K562 (cell line): ENCODE measurements around the gene DNAJB6. TPM values are rescaled to one million over a fixed set of nuclear protein-coding genes. Genes with fewer than 3 reads are reported as not detected.

Source experiments
- ATAC-seq: fragments of 200-7000 bp; cut with Tn5 transposase; 3 replicates; pipeline ENCODE4 v1.9.1; 2020; ENCODE audit warnings: moderate library complexity
- BruUV-seq: library from RNA; stranded (reverse); fragments of 400-500 nt; replicated peaks from 2 replicates; lab custom pipeline; 2021; lab: Mats Ljungman, UMichigan
- CTCF ChIA-PET: fragments of 300-600 bp; formaldehyde crosslinking; extraction: SDS; loops from one replicate; lab custom pipeline; 2021; ENCODE audit warnings: low intra/inter-chr PET ratio; lab: Yijun Ruan, JAX
- POLR2A ChIA-PET: fragments of 300-600, 350-650 bp; sonication (Branson Sonifier 250); formaldehyde crosslinking; extraction: SDS; loops from one replicate; lab custom pipeline; 2021; ENCODE audit warnings: antibody characterized with exemption, inconsistent platforms; lab: Yijun Ruan, JAX
- DNase-seq, 4 experiments: peaks; one replicate each; pipeline versions ENCODE4 v3.0.0 to v3.0.0-alpha.2; 2011 to 2018; ENCODE audit warnings: low spot score in 3 of 4, mixed read lengths in 3 of 4; ENCODE audit errors: extremely low read depth in 1 of 4
- FAIRE-seq: peaks from 2 replicates; lab custom pipeline; 2011; peaks lifted over from hg19 to GRCh38; lab: Jason Lieb, UNC
- H2AFZ ChIP-seq: 2 replicates; pipeline ENCODE4 v1.6.0; 2011; ENCODE audit warnings: low read depth, low read length, control low read depth, inconsistent platforms
- H3K27ac ChIP-seq: fragments of 200-600 bp; 3 replicates; pipeline ENCODE4 v1.8.0; 2011; ENCODE audit warnings: low read depth, mild to moderate bottlenecking, control low read depth, inconsistent platforms, low read length, moderate library complexity, mixed read lengths; ENCODE audit errors: extremely low read depth
- H3K27me3 ChIP-seq, 2 experiments: fragments of 300-600 bp in 1 of 2; 2 replicates in 1 of 2; 3 replicates in 1 of 2; pipeline versions ENCODE4 v1.6.0 to v1.8.0; 2011; ENCODE audit warnings: inconsistent platforms in 2 of 2, low read length in 2 of 2, mild to moderate bottlenecking in 1 of 2, mixed read lengths in 1 of 2, moderate library complexity in 1 of 2; ENCODE audit not compliant: control insufficient read depth in 2 of 2, insufficient read depth in 2 of 2
- H3K36me3 ChIP-seq: fragments of 300-600 bp; 3 replicates; pipeline ENCODE4 v1.8.0; 2011; ENCODE audit warnings: mild to moderate bottlenecking, low read length, inconsistent platforms; ENCODE audit not compliant: control insufficient read depth, insufficient read depth
- H3K4me1 ChIP-seq, 2 experiments: fragments of 200-600 bp in 1 of 2; replicated peaks in 1 of 2; 2 replicates in 1 of 2; 3 replicates in 1 of 2; pipeline versions ENCODE4 v1.5.1 to v1.8.0; 2011; ENCODE audit warnings: inconsistent platforms in 2 of 2, low read length in 2 of 2, mild to moderate bottlenecking in 1 of 2, mixed read lengths in 1 of 2, moderate library complexity in 1 of 2; ENCODE audit not compliant: control insufficient read depth in 2 of 2, insufficient read depth in 2 of 2
- H3K4me2 ChIP-seq: 2 replicates; pipeline ENCODE4 v1.6.1; 2011; ENCODE audit warnings: low read length, control low read depth, inconsistent platforms, mixed read lengths; ENCODE audit not compliant: insufficient read depth
- H3K4me3 ChIP-seq: fragments of 200-600 bp; sonication (generic), shearing (Covaris generic); 2 replicates; pipeline ENCODE4 v1.5.1; 2016; ENCODE audit warnings: control low read depth, inconsistent platforms
- H3K79me2 ChIP-seq: fragments of 200-600 bp; 3 replicates; pipeline ENCODE4 v1.8.0; 2011; ENCODE audit warnings: low read length, inconsistent platforms; ENCODE audit not compliant: control insufficient read depth, insufficient read depth
- H3K9ac ChIP-seq, 2 experiments: 2 replicates each; pipeline versions ENCODE4 v1.6.0 to v1.6.1; 2011; ENCODE audit warnings: low read depth in 2 of 2, low read length in 2 of 2, control low read depth in 1 of 2, inconsistent platforms in 1 of 2, mild to moderate bottlenecking in 1 of 2, mixed read lengths in 1 of 2; ENCODE audit not compliant: insufficient read depth in 1 of 2
- H3K9me1 ChIP-seq: one replicate; pipeline ENCODE4 v1.6.0; 2011; ENCODE audit warnings: inconsistent platforms, mild to moderate bottlenecking, low read length, moderate library complexity; ENCODE audit not compliant: control insufficient read depth, insufficient read depth
- H3K9me3 ChIP-seq: replicated peaks from 2 replicates; pipeline ENCODE4 v1.5.1; 2011; ENCODE audit warnings: low read depth, low read length, inconsistent platforms; ENCODE audit not compliant: control insufficient read depth, insufficient read depth
- H4K20me1 ChIP-seq: replicated peaks from 2 replicates; pipeline ENCODE4 v1.6.1; 2011; ENCODE audit warnings: low read length, inconsistent platforms, mixed read lengths; ENCODE audit not compliant: control insufficient read depth, insufficient read depth
- BRD4 ChIP-seq: fragments of 200-600 bp; sonication (generic); IDR thresholded peaks from 2 replicates; pipeline ENCODE4 v1.6.1; 2017; ENCODE audit warnings: inconsistent platforms
- MTA3 ChIP-seq: fragments of 450-650 bp; formaldehyde crosslinking; IDR thresholded peaks from 2 replicates; pipeline ENCODE4 v1.6.1; 2017; ENCODE audit warnings: mild to moderate bottlenecking, borderline replicate concordance
- POLR2G ChIP-seq: fragments of 200-400 bp; formaldehyde crosslinking; IDR thresholded peaks from 2 replicates; pipeline ENCODE4 v1.6.1; 2017; ENCODE audit warnings: low read depth, mild to moderate bottlenecking, antibody characterized with exemption, low read length, moderate library complexity
- WGBS: fragments of 100-300 bp; shearing (Covaris generic); methylation state at CpG from one replicate; pipeline ENCODE4 v1.1.6; 2016; ENCODE audit warnings: low coverage, mixed read lengths; ENCODE audit not compliant: insufficient coverage; ENCODE audit errors: missing lambda C conversion rate; 5-methylcytosine and 5-hydroxymethylcytosine counted together
- in situ Hi-C: fragments of 300-500 bp; cut with MboI; formaldehyde crosslinking; loops from 4 replicates; pipeline ENCODE4 v1.15.0; 2018; ENCODE audit warnings: inconsistent platforms, mixed read lengths
- intact Hi-C: fragments of 100-400 bp; cut with micrococcal nuclease; formaldehyde crosslinking; loops from 2 replicates; pipeline ENCODE4 v1.14.2; 2022
- polyA plus RNA-seq, 8 experiments: library from polyadenylated mRNA; depleted of rRNA in 4 of 8; stranded (reverse) in 5 of 8; unstranded in 3 of 8; fragments of >200 nt; fragmentation: Nextera tagmentation in 2 of 8; fragmentation: Illumina TruSeq in 1 of 8; extraction: Ambion mirVana in 2 of 8; extraction: Trizol in 1 of 8; gene quantifications; 2 replicates each; pipeline versions ENCODE4 v1.2.1 to v1.2.3, GENCODE V29; 2011 to 2014; ENCODE audit warnings: inconsistent platforms in 1 of 8, missing spikeins in 1 of 8
- total RNA-seq, 7 experiments: library from RNA; depleted of rRNA in 6 of 7; stranded (reverse); fragments of >200 nt in 6 of 7; fragmentation: Illumina TruSeq in 2 of 7; extraction: Trizol in 2 of 7; gene quantifications; 2 replicates each; pipeline versions ENCODE4 v1.2.1 to v1.2.3, GENCODE V29; 2011 to 2021; ENCODE audit warnings: low replicate concordance in 1 of 7
- TF ChIP-seq, protein P1 (sequence below): sonication (generic); formaldehyde crosslinking; IDR thresholded peaks from 2 replicates; pipeline ENCODE4 v1.9.0; 2022; ENCODE audit warnings: mild to moderate bottlenecking, missing genetic modification reagents

DNAJB6 gene
- total and polyA plus RNA-seq, 9 of the 15 experiments (the other 6 are each of a cell fraction or from before 2014, with no cell fraction given), result 84.5 to 158 (median 135) TPM

DNA sequence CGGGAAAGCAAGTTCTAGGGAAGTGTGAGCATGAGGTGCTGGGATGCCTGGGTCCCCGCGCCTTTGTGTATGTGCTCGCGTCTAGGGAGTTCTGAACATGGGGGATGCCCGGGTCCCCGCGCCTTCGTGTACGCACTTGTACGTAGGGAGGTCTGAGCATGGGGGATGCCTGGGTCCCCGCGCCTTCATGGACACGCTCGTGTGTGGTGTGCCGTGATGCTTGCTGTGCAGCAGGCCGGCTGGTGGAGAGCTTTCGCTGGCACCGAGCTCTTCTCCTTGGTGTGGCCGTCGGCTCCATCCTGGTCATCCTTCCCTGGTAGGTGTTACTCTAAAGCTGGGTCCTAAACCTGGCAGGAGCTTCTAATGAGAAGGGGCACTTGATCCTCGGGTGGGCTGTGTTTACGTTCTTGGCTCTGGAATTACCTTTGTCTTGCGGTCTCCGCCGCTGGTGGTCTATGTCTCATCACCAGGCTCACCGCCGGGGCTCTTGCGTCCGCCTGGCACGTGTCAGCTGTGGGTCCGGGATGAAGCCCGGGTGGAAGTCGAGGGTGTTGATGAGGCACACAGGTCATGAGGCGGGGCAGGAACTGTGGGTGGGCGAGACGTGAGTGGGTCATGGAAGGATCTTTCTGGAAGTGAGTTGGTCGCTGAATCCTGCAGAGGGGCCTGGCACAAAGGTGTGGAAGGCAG lies 63.5 kb downstream of the DNAJB6 start:
- intact Hi-C loops, result no loop called here
- CTCF ChIA-PET, result no interaction called here

More for the DNA sequence above, 63.5 kb downstream of the DNAJB6 start:
- no peak for FAIRE-seq
- Histone ChIP-seq H3K4me1 (peaks cover 57 to 87% of the 10 kb centered on the region in 2 experiments), H3K9ac (no peak overlapping the region), H3K27ac (no peak overlapping the region; the same call in 2 of the 3 replicates), H3K79me2 (peaks cover 54% of the 10 kb centered on the region), H4K20me1 (no peaks in the 10 kb centered on the region), H3K4me2 (no peak overlapping the region), H3K9me1 (peaks cover 15% of the 10 kb centered on the region), H3K9me3 (no peaks in the 10 kb centered on the region), H3K4me3 (no peak overlapping the region), H3K27me3 (no peaks in the 10 kb centered on the region), H3K36me3 (peaks cover 46% of the 10 kb centered on the region; the same call in 2 of the 3 replicates), H2AFZ (no peak overlapping the region)
- TF ChIP-seq POLR2G (peak; percentile 50; the same call in 1 of the 2 replicates), MTA3 (no peak), BRD4 (no peak)
- TF ChIP-seq, protein P1, sequence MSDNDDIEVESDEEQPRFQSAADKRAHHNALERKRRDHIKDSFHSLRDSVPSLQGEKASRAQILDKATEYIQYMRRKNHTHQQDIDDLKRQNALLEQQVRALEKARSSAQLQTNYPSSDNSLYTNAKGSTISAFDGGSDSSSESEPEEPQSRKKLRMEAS, result peak; percentile 53
- DNase-seq, result no peak
- 88% methylated on average over 34 of the region's 38 CpGs for WGBS
- in situ Hi-C loops, result no loop called here
- ATAC-seq, result no peak
- POLR2A ChIA-PET, result interaction anchor here (0.6 kb wide), 2 partner anchors 127 to 156 kb away, joined by 3 read pairs; no protein-coding TSS in a partner anchor
- BruUV-seq, result no TSS peak
